Articular chondrocyte of knee joint (primary cell): ENCODE data around the gene CTU2. TPM values are rescaled to one million over a fixed set of nuclear protein-coding genes. Genes with fewer than 3 reads are reported as not detected.

Source experiments
- total RNA-seq: library from RNA; depleted of rRNA; stranded (reverse); fragments of >200 nt; gene quantifications from 2 replicates; pipeline ENCODE4 v1.2.3, GENCODE V29; 2012

The CTU2 gene
- 10.5 and 12.0 TPM in 2 replicates for total RNA-seq

GRCh38 chr16:88706229-88706964, at the start of gene CTU2, which contains the start of gene RNF166:
Gene CTU2, plus strand, starts transcription at chr16:88706503. Its CDS starts 28 bp downstream, at chr16:88706531.
Gene RNF166, minus strand, starts transcription at chr16:88706408. Its CDS starts 83 bp downstream, at chr16:88706325.

GRCh38 chr16:88662843-88663606, 43.3 kb upstream of the CTU2 start, which contains the start of gene MVD:
Gene MVD, minus strand, starts transcription at chr16:88663091. Its CDS starts 11 bp downstream, at chr16:88663080.

GRCh38 chr16:88686439-88687253, 19.7 kb upstream of the CTU2 start, which contains the start of gene SNAI3:
Gene SNAI3, minus strand, starts transcription at chr16:88686507. Its CDS starts 101 bp downstream, at chr16:88686406.

Other genes with a start within 250 kb of the CTU2 start
- gene ZC3H18, start 136.1 kb upstream of the CTU2 start, total RNA-seq, result 11.7 and 12.5 TPM in 2 replicates
- gene IL17C, start 67.9 kb upstream of the CTU2 start, total RNA-seq, result not detected in 2 replicates
- 162 and 191 TPM in 2 replicates for gene CYBA, start 55.5 kb upstream of the CTU2 start, total RNA-seq
- 23.1 and 25.6 TPM in 2 replicates for gene MVD, start 43.4 kb upstream of the CTU2 start, total RNA-seq
- gene SNAI3, start 20.0 kb upstream of the CTU2 start, total RNA-seq, result not detected in 2 replicates
- 9.0 and 10.8 TPM in 2 replicates for gene RNF166, start 95 bp upstream of the CTU2 start, total RNA-seq
- gene PIEZO1, start 78.7 kb downstream of the CTU2 start, total RNA-seq, result 123 and 147 TPM in 2 replicates
- 5.4 and 7.6 TPM in 2 replicates for gene CDT1, start 97.3 kb downstream of the CTU2 start, total RNA-seq
- gene APRT, start 105.4 kb downstream of the CTU2 start, total RNA-seq, result 43.8 and 48.7 TPM in 2 replicates
- gene GALNS, start 150.4 kb downstream of the CTU2 start, total RNA-seq, result 26.5 and 28.6 TPM in 2 replicates
- gene TRAPPC2L, start 150.6 kb downstream of the CTU2 start, total RNA-seq, result 50.2 TPM in 2 replicates
- gene PABPN1L, start 160.2 kb downstream of the CTU2 start, total RNA-seq, result not detected in 2 replicates